Neuron (in vitro differentiated cells): ENCODE results near the gene C12orf60.

Experiments used
- H2AFZ ChIP-seq: one replicate; pipeline ENCODE4 v1.6.1; 2013; ENCODE audit warnings: low read depth, mild to moderate bottlenecking, inconsistent platforms, low read length, moderate library complexity
- H3K27me3 ChIP-seq: one replicate; pipeline ENCODE4 v1.6.1; 2013; ENCODE audit warnings: low read length; ENCODE audit not compliant: insufficient read depth
- H3K36me3 ChIP-seq: one replicate; pipeline ENCODE4 v1.6.1; 2013; ENCODE audit warnings: low read length; ENCODE audit not compliant: insufficient read depth
- H3K4me1 ChIP-seq: one replicate; pipeline ENCODE4 v1.6.1; 2013; ENCODE audit warnings: low read length; ENCODE audit not compliant: insufficient read depth
- H3K4me3 ChIP-seq: 2 replicates; pipeline ENCODE4 v1.5.1; 2013; ENCODE audit warnings: mild to moderate bottlenecking, low read length, moderate library complexity
- H3K9me3 ChIP-seq: one replicate; pipeline ENCODE4 v1.6.1; 2013; ENCODE audit warnings: low read length

Gene C12orf60

DNA sequence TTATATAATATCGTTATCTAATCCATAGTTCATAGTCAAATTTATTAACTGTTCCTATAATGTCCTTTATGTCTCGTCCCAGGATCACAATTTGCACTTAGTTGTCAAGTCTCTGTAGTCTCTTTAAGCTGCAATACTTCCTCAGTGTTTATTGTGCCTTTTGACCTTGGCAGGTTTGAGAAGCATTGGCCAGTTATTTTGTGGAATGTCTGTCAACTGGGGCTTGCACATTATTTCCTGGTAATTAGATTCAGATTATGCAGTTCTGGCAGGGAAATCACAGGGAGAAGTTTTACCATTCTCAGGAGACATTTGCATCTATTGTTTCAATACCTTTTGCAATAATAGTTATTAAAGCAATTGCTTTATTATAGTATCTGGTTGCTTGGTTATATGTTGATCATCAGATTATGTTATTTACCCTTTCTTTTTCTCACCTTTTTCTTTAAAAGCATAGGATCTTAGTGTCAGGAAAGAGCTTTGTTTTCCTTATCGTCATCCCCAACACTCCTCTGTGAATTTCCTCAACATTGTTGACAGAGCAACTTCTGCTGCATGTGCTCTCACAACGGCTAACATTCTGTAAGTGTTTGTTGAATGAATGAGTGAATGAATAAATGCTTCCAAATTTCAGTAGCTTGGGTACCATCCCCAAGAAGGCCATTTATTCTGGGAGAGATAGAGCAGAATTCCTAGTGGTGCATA lies 43.6 kb downstream of the C12orf60 start:
- no peaks in the 10 kb centered on the region for H3K9me3 ChIP-seq
- H3K27me3 ChIP-seq: no peaks in the 10 kb centered on the region
- peaks cover 21% of the 10 kb centered on the region for H3K4me1 ChIP-seq
- H3K36me3 ChIP-seq: no peaks in the 10 kb centered on the region
- no peak overlapping the region for H3K4me3 ChIP-seq
- no peak overlapping the region for H2AFZ ChIP-seq

DNA sequence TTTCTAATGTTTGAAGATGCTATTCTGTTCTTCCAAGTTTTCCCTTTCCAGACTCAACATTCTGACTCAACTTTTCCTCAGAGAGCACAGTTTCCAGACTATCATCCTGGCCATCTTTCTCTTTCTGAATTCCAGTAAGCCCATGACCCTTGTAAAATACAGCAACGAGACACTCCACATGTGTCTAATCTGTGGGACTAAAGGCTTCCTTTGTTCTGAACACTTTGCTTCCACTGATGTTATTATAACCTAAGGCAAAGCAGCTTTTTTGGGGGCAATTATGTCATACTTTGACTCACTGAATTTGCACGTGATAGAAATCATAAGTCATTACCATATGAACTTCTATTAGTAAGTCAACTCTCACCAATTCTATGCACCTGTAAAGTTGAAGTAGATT lies 46.2 kb downstream of the C12orf60 start:
- Histone ChIP-seq H2AFZ (no peak overlapping the region), H3K36me3 (no peaks in the 10 kb centered on the region), H3K9me3 (no peaks in the 10 kb centered on the region), H3K4me3 (no peak overlapping the region), H3K4me1 (peaks cover 21% of the 10 kb centered on the region), H3K27me3 (no peaks in the 10 kb centered on the region)

DNA sequence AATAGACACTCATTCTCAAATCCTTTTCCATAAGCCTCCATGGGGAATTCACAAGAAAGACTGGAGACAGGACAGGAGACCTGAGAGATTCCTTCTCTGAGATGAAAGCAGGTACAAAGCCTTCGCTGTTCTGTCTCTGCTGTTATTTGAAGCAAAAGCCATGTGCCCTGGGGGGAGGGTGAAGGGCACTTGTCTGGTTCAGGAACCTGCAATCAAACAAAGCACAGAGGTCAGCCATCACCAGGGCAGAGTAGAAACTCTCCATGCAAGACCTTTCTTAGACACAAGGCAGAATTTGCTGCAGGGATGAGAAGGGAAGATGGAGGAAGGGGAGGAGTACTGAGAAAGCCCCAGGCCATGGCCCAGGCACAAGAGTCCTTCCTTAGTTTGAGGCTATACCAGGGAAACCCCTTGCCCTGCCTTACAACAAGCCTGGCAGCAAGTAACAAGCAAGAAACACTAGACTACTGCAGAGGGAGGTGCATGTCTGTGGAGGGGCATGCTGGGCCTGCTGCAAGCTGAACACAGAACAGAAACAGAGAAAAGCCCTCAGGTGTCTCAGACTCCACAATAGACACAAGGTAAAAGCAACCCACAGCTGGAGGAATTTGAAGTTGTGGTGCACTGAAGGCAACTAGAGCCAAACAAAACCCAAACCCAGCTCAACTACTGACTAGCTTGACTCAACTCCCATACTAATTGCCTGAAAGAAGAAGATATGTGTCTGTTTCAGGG lies 47.6 kb downstream of the C12orf60 start:
- H3K4me3 ChIP-seq: no peak overlapping the region
- H3K36me3 ChIP-seq: no peaks in the 10 kb centered on the region
- H3K4me1 ChIP-seq: peaks cover 21% of the 10 kb centered on the region
- H3K9me3 ChIP-seq: no peaks in the 10 kb centered on the region
- no peaks in the 10 kb centered on the region for H3K27me3 ChIP-seq
- H2AFZ ChIP-seq: no peak overlapping the region

DNA sequence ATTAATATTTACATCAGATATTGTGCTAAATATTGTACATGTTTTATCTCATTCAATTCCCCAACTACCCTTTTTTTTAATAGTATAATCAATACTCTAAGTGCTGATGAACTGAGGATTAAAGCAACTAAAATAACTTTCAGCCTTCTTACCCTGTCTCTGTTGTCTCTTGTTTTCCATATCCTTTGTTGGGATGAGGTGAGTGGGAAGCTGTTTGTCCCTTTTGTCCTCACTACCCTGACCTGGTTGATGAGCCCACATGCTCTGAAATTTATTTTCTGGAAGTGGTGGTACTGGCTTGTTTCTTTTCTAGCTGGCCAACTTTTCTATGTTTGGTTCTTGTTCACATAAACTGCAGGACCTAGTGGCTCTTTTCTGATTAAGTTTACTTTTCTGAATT lies 49.4 kb downstream of the C12orf60 start:
- peaks cover 12% of the 10 kb centered on the region for H3K4me1 ChIP-seq
- no peaks in the 10 kb centered on the region for H3K36me3 ChIP-seq
- no peaks in the 10 kb centered on the region for H3K27me3 ChIP-seq
- no peak overlapping the region for H2AFZ ChIP-seq
- no peaks in the 10 kb centered on the region for H3K9me3 ChIP-seq
- no peak overlapping the region for H3K4me3 ChIP-seq

DNA sequence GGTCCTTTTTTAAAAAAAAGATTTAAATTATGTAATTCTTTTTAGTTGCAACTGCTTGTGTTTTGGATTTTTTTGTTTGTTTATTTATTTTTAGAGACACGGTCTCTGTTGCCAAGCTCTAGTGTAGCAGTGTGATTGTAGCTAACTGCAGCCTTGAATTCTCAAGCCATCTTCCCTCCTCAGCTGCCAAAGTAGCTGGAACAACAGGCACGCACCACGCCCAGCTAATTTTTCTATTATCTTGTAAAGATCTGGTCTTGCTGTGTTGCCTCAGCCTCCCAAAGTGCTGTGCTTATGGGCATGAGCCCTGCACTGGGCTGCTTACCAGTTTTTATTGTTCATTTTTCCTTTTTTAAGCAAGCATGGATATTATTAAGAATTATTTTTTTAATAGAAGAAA lies 50.5 kb downstream of the C12orf60 start:
- Histone ChIP-seq H3K36me3 (no peaks in the 10 kb centered on the region), H3K27me3 (no peaks in the 10 kb centered on the region), H3K4me3 (no peak overlapping the region), H3K9me3 (no peaks in the 10 kb centered on the region), H3K4me1 (peaks cover 12% of the 10 kb centered on the region), H2AFZ (no peak overlapping the region)

DNA sequence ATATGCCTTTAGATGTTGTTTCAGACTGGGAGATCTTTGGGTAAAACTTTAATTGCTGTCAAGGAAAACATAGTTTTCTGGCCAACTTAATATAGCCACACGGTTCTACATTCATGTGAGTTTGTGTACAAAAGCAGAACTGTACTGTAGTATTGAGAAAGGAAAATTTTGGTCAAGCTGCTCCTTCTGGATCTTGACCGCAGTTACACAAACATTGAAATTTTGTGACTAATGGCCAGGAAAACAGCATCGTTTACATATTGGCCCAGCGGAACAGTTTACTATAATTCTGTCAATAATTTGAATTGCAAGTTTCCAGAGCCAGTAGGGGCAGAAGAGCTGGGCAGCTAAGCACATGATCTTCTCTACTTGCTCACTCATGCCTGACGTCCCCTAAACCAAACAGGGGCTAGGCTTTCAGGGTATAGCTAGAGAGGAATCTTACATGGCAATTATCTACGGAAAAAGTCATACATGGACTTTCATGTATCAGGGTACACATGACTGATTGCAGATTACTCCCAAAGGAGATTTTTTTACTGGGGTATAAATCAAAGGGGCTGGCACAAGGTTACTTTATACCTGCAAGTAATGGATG lies 51.2 kb downstream of the C12orf60 start:
- Histone ChIP-seq H3K4me1 (peaks cover 10% of the 10 kb centered on the region), H3K4me3 (no peak overlapping the region), H3K9me3 (no peaks in the 10 kb centered on the region), H2AFZ (no peak overlapping the region), H3K27me3 (no peaks in the 10 kb centered on the region), H3K36me3 (no peaks in the 10 kb centered on the region)

DNA sequence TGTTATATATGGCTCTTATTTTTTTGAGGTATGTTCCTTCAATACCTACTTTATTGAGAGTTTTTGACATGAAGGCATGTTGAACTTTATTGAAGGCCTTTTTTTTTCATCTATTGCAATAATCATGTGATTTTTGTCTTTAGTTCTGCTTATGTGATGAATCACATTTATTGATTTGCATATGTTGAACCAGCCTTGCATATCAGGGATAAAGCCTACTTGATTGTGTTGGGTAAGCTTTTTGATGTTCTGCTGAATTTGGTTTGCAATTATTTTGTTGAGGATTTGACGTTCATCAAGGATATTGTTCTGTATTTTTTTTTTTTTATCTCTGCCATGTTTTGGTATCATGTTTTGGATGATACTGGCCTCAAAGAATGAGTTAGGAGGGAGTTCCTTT lies 55.0 kb downstream of the C12orf60 start:
- Histone ChIP-seq H3K36me3 (no peaks in the 10 kb centered on the region), H3K27me3 (no peaks in the 10 kb centered on the region), H2AFZ (no peak overlapping the region), H3K9me3 (no peaks in the 10 kb centered on the region), H3K4me1 (no peaks in the 10 kb centered on the region), H3K4me3 (no peak overlapping the region)

DNA sequence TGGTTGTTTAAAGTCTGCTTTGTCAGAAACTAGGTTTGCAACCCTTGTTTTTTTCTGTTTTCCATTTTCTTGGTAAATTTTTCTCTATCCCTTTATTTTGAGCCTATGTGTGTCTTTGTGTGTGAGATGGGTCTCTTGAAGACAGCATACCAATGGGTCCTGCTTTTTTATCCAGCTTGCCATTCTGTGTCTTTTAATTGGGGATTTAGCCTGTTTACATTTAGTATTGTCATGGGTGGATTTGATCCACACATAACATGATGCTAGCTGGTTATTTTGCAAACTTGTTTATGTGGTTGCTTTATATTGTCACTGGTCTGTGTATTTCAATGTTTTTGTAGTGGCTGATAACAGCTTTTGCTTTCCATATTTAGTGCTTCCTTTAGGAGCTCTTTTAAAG lies 57.0 kb downstream of the C12orf60 start:
- Histone ChIP-seq H3K4me3 (no peak overlapping the region), H3K9me3 (no peaks in the 10 kb centered on the region), H2AFZ (no peak overlapping the region), H3K36me3 (no peaks in the 10 kb centered on the region), H3K27me3 (no peaks in the 10 kb centered on the region), H3K4me1 (no peaks in the 10 kb centered on the region)

DNA sequence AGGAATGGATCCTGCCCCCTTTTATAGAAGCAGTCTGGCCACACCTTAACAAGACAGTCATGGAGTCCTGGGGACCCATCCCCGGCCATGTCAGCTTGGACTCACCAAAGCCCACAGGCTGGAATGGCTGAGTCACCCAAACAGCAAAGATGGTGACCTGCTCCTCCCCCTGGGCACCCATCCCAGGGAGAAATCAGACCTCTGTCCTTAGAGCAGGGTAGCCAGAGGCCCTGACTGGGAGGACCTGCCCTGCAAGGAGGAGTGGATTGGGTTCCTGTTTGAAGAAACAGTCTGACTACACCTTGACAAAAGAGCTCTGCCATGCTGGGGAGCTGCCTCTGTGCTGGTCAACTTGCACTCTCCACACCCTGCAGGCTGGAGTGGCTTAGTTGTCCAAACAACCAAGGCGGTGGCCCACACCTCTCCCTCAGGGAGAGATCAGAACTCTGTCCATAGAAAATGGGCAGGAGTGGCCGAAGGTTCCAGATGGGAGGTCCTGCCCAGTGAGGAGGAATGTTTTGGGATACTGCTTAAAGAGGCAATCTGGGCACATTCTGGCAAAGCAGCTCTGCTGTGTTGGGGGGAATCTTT lies 65.5 kb downstream of the C12orf60 start:
- Histone ChIP-seq H3K9me3 (no peaks in the 10 kb centered on the region), H3K27me3 (no peaks in the 10 kb centered on the region), H3K4me1 (no peaks in the 10 kb centered on the region), H3K4me3 (no peak overlapping the region), H2AFZ (no peak overlapping the region), H3K36me3 (no peaks in the 10 kb centered on the region)

DNA sequence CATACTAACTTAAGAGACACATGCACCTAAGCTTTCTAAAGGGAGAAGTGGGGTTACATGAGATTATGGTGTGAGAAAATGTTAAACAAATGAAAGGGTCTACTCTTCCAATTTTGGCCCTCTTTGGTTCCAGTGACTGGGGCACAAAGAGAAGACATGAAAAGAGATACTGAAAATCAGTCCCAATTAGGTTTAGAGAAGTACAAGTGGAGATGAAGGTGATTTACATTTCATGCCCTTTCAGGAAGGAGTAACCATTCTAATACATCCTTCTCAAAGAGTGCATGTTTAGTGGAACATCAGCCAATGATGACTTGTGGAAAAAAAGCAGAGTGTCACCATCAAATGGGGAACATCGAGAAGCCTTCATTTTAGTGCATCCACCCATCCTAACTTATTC lies 67.8 kb downstream of the C12orf60 start:
- H3K4me1 ChIP-seq: no peaks in the 10 kb centered on the region
- H3K4me3 ChIP-seq: no peak overlapping the region
- no peaks in the 10 kb centered on the region for H3K9me3 ChIP-seq
- H2AFZ ChIP-seq: no peak overlapping the region
- H3K36me3 ChIP-seq: no peaks in the 10 kb centered on the region
- H3K27me3 ChIP-seq: no peaks in the 10 kb centered on the region

DNA sequence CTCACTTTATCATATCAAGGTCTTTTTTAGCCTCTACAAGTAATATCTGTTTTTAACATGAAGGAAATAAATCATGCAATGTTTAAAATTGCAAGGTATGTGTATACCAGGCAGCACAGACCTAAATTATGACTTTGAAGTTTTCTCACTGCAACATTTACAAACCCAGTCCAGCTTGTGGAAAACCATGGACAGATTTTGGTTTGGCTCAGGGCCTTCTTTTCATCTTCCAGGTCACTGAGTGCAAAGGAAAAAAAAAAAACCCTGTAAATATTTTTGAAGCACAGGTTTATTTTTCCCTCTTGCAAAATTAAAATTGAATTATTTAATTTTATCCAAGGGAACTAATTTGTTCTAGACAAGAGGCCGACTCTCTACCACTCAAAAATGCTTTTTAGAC lies 68.4 kb downstream of the C12orf60 start:
- H3K27me3 ChIP-seq: no peaks in the 10 kb centered on the region
- H3K36me3 ChIP-seq: no peaks in the 10 kb centered on the region
- no peak overlapping the region for H3K4me3 ChIP-seq
- no peaks in the 10 kb centered on the region for H3K9me3 ChIP-seq
- H3K4me1 ChIP-seq: no peaks in the 10 kb centered on the region
- H2AFZ ChIP-seq: no peak overlapping the region

DNA sequence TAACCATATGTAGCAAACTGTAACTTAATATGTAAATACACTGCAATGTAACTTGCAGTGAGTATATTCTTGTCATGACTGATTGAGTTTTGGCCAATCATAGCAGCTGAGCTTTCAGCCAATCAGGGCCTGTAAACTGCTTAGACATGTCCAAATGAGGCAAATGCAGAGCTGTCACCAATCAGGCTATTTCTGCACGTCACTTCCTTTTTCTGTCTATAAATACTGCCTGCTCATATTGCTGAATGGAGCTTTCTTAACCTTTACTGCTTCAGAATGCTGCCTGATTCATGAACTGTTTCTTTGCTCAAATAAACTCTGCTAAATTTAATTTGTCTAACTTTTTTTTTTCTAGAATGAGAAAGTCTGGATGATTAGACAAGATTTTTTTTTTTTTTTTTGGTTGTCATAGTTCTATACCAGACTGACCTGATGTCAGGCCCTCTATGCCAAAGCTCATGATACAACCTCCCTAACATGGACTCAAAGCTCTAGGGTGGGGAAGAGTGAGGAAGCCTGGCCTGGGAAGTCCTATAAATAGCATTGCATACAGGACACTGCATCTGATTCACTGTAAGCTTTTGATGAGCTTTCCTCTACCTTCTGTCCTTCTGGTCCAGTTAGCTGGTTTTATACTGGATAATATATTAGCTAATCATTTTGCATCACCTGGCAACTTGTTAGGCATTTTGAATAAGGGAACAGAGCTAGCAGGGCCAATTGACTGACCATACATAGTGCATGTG lies 70.1 kb downstream of the C12orf60 start:
- H3K4me1 ChIP-seq: no peaks in the 10 kb centered on the region
- no peak overlapping the region for H2AFZ ChIP-seq
- no peaks in the 10 kb centered on the region for H3K9me3 ChIP-seq
- no peaks in the 10 kb centered on the region for H3K36me3 ChIP-seq
- no peak overlapping the region for H3K4me3 ChIP-seq
- no peaks in the 10 kb centered on the region for H3K27me3 ChIP-seq
